ENCODE results near the gene OR9Q1. TPM values are rescaled to one million over a fixed set of nuclear protein-coding genes. Genes with fewer than 3 reads are reported as not detected.

The OR9Q1 gene
- total and polyA plus RNA-seq, 2 of the 13 experiments (the other 11 are each of a cell fraction or from before 2014, with no cell fraction given): not detected

DNA sequence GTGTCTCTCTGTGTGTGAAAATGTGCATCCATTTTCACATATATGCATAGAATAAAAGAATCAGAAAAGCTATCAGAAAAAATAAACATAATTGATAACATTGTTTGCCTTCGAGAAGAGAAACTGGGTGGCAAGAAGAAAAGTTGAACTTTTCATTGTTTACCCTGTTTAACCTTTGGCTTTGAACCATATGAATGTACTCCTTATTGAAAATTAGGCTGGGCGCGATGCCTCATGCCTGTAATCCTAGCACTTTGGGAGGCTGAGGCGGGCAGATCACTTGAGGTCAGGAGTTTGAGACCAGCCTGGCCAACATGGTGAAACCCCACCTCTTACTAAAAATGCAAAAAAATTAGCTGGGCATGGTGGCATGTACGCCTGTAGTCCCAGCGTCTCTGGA lies 11.9 kb upstream of the OR9Q1 start (continued):
- TF ChIP-seq, protein P1, sequence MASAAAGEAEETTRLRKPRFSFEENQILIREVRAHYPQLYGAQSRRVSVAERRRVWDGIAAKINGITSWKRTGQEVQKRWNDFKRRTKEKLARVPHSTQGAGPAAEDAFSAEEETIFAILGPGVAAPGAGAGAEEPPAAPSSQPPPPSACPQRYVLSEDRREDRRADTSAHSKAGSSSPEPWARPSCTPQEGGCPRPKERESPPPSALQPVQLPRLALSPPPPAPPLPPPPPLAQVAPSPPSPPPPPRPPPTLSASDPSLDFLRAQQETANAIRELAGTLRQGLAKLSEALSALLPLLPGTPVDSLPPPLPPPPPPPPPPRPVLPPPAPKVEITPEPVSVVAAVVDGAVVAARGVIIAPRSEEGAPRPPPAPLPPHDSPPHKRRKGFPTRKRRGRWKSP (CRISPR knock-in tag; IDR thresholded peaks at IDR 0.05): no peak
- no peak for TF ChIP-seq MED8 (CRISPR knock-in tag; IDR thresholded peaks at IDR 0.05; ENCODE audit: insufficient replicate concordance)
- TF ChIP-seq NCOA2 (CRISPR knock-in tag; IDR thresholded peaks at IDR 0.05): 0 out of 2 replicates have a peak, but pooled peaks have one; percentile 30
- TF ChIP-seq, protein P2, sequence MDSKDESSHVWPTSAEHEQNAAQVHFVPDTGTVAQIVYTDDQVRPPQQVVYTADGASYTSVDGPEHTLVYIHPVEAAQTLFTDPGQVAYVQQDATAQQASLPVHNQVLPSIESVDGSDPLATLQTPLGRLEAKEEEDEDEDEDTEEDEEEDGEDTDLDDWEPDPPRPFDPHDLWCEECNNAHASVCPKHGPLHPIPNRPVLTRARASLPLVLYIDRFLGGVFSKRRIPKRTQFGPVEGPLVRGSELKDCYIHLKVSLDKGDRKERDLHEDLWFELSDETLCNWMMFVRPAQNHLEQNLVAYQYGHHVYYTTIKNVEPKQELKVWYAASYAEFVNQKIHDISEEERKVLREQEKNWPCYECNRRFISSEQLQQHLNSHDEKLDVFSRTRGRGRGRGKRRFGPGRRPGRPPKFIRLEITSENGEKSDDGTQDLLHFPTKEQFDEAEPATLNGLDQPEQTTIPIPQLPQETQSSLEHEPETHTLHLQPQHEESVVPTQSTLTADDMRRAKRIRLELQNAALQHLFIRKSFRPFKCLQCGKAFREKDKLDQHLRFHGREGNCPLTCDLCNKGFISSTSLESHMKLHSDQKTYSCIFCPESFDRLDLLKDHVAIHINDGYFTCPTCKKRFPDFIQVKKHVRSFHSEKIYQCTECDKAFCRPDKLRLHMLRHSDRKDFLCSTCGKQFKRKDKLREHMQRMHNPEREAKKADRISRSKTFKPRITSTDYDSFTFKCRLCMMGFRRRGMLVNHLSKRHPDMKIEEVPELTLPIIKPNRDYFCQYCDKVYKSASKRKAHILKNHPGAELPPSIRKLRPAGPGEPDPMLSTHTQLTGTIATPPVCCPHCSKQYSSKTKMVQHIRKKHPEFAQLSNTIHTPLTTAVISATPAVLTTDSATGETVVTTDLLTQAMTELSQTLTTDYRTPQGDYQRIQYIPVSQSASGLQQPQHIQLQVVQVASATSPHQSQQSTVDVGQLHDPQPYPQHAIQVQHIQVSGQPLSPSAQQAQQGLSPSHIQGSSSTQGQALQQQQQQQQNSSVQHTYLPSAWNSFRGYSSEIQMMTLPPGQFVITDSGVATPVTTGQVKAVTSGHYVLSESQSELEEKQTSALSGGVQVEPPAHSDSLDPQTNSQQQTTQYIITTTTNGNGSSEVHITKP (CRISPR knock-in tag; IDR thresholded peaks at IDR 0.05; ENCODE audit: low read depth): no peak
- 0 out of 2 replicates have a peak, but pooled peaks have one; percentile 27 for TF ChIP-seq RARA (CRISPR knock-in tag; IDR thresholded peaks at IDR 0.05)
- no peak for TF ChIP-seq SOX13 (IDR thresholded peaks at IDR 0.05)
- TF ChIP-seq SOX13 (CRISPR knock-in tag; conservative IDR thresholded peaks at IDR 0.05 in 1 of 2, IDR thresholded peaks at IDR 0.05 in 1 of 2): peak in 1 of 2 experiments; percentile 76; a peak in 2 of 4 replicates
- TF ChIP-seq NFYB (CRISPR knock-in tag; IDR thresholded peaks at IDR 0.05): no peak
- TF ChIP-seq FOXJ3 (CRISPR knock-in tag; IDR thresholded peaks at IDR 0.05; ENCODE audit: borderline replicate concordance): peak; percentile 28; the same call in 1 of the 2 replicates
- TF ChIP-seq, protein P3, sequence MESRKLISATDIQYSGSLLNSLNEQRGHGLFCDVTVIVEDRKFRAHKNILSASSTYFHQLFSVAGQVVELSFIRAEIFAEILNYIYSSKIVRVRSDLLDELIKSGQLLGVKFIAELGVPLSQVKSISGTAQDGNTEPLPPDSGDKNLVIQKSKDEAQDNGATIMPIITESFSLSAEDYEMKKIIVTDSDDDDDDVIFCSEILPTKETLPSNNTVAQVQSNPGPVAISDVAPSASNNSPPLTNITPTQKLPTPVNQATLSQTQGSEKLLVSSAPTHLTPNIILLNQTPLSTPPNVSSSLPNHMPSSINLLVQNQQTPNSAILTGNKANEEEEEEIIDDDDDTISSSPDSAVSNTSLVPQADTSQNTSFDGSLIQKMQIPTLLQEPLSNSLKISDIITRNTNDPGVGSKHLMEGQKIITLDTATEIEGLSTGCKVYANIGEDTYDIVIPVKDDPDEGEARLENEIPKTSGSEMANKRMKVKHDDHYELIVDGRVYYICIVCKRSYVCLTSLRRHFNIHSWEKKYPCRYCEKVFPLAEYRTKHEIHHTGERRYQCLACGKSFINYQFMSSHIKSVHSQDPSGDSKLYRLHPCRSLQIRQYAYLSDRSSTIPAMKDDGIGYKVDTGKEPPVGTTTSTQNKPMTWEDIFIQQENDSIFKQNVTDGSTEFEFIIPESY (CRISPR knock-in tag; IDR thresholded peaks at IDR 0.05): peak; percentile 54; the same call in 1 of the 2 replicates
- TF ChIP-seq SOX6 (IDR thresholded peaks at IDR 0.05): no peak
- peak; percentile 35; the same call in 1 of the 2 replicates for TF ChIP-seq SOX6 (CRISPR knock-in tag; IDR thresholded peaks at IDR 0.05)
- no peak for TF ChIP-seq DMAP1 (CRISPR knock-in tag; IDR thresholded peaks at IDR 0.05)
- no peak for TF ChIP-seq MTA1 (CRISPR knock-in tag; IDR thresholded peaks at IDR 0.05; ENCODE audit: borderline replicate concordance)
- no peak for TF ChIP-seq FOXA1 (IDR thresholded peaks at IDR 0.05)
- TF ChIP-seq FOXA1 (CRISPR knock-in tag; IDR thresholded peaks at IDR 0.05): peak; percentile 26; the same call in 1 of the 2 replicates
- no peak for TF ChIP-seq CREB1 (IDR thresholded peaks at IDR 0.05)
- TF ChIP-seq CREB1 (CRISPR knock-in tag; IDR thresholded peaks at IDR 0.05): no peak
- TF ChIP-seq ZNF550 (CRISPR knock-in tag; IDR thresholded peaks at IDR 0.05; ENCODE audit: borderline replicate concordance): no peak
- peak; percentile 57; the same call in 1 of the 2 replicates for TF ChIP-seq POGZ (CRISPR knock-in tag; IDR thresholded peaks at IDR 0.05)
- TF ChIP-seq, protein P4, sequence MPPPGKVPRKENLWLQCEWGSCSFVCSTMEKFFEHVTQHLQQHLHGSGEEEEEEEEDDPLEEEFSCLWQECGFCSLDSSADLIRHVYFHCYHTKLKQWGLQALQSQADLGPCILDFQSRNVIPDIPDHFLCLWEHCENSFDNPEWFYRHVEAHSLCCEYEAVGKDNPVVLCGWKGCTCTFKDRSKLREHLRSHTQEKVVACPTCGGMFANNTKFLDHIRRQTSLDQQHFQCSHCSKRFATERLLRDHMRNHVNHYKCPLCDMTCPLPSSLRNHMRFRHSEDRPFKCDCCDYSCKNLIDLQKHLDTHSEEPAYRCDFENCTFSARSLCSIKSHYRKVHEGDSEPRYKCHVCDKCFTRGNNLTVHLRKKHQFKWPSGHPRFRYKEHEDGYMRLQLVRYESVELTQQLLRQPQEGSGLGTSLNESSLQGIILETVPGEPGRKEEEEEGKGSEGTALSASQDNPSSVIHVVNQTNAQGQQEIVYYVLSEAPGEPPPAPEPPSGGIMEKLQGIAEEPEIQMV (CRISPR knock-in tag; IDR thresholded peaks at IDR 0.05; ENCODE audit: low read depth): no peak
- peak; percentile 35; the same call in 1 of the 2 replicates for TF ChIP-seq HNF4A (CRISPR knock-in tag; IDR thresholded peaks at IDR 0.05)
- TF ChIP-seq ZNF629 (CRISPR knock-in tag; conservative IDR thresholded peaks at IDR 0.05): no peak
- no peak for TF ChIP-seq REXO4 (CRISPR knock-in tag; IDR thresholded peaks at IDR 0.05; ENCODE audit: borderline replicate concordance)
- TF ChIP-seq ZNF441 (CRISPR knock-in tag; IDR thresholded peaks at IDR 0.05; ENCODE audit: borderline replicate concordance): no peak
